OCI-LY1 (cell line): ENCODE measurements around the gene HBE1.

Experiments
- EZH2 ChIP-seq: fragments of 200-600 bp; sonication (generic), shearing (Covaris generic); IDR thresholded peaks from 2 replicates; pipeline ENCODE4 v1.8.0; 2017; ENCODE audit warnings: borderline replicate concordance, mixed run types, mild to moderate bottlenecking, antibody characterized with exemption, low read length, moderate library complexity, mixed read lengths
- TF ChIP-seq, protein P1 (sequence below): fragments of 200-600 bp; sonication (generic), shearing (Covaris generic); IDR thresholded peaks from 2 replicates; pipeline ENCODE4 v1.5.1; 2017; ENCODE audit warnings: mild to moderate bottlenecking, antibody characterized with exemption, low read length, moderate library complexity, mixed read lengths

DNA sequence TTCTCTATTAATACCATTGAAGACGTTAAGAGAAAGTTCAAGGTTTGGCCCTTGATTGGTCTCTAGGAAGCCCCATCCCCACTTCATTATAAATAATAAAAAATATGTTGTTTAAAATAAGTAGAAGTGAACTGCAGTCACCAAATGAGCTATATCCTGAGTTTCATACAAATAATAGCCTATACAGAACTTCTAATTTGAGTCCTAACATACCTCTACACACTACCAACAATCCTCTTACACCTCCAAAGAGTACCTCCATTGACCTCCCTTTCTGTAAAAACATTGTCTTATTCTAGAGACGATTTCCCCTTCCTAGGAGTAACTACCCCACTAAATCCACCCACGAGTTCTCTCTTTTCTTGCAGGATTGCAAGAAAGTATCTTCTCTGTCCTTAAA, 28.3 kb downstream of the HBE1 start:
- no peak for TF ChIP-seq EZH2
- TF ChIP-seq, protein P1, sequence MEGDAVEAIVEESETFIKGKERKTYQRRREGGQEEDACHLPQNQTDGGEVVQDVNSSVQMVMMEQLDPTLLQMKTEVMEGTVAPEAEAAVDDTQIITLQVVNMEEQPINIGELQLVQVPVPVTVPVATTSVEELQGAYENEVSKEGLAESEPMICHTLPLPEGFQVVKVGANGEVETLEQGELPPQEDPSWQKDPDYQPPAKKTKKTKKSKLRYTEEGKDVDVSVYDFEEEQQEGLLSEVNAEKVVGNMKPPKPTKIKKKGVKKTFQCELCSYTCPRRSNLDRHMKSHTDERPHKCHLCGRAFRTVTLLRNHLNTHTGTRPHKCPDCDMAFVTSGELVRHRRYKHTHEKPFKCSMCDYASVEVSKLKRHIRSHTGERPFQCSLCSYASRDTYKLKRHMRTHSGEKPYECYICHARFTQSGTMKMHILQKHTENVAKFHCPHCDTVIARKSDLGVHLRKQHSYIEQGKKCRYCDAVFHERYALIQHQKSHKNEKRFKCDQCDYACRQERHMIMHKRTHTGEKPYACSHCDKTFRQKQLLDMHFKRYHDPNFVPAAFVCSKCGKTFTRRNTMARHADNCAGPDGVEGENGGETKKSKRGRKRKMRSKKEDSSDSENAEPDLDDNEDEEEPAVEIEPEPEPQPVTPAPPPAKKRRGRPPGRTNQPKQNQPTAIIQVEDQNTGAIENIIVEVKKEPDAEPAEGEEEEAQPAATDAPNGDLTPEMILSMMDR: no peak
